HG02870 (cell line): ENCODE data around the gene COX19.

Source experiments
- ATAC-seq: cut with Tn5 transposase; IDR thresholded peaks from one replicate; pipeline ENCODE4 v1.9.1; 2021; ENCODE audit warnings: mild to moderate bottlenecking, moderate library complexity; ENCODE audit not compliant: unreplicated experiment

COX19 gene

GRCh38 chr7:974820-975681, at the start of gene COX19:
Gene COX19 (minus strand): TSS chr7:975549. CDS start chr7:975509, 40 bp downstream.
- peak; percentile 66 for ATAC-seq

GRCh38 chr7:1024331-1024841, 49.0 kb upstream of the COX19 start:
- peak; percentile 39 for ATAC-seq

- no peak for ATAC-seq
Observed at GRCh38 chr7:1022801-1023465, 47.6 kb upstream of the COX19 start.

GRCh38 chr7:1022356-1022755, 47.0 kb upstream of the COX19 start:
- ATAC-seq = no peak

GRCh38 chr7:1021931-1022330, 46.6 kb upstream of the COX19 start:
- no peak for ATAC-seq

GRCh38 chr7:1021366-1021765, 46.0 kb upstream of the COX19 start:
- no peak for ATAC-seq

GRCh38 chr7:1020849-1021251, 45.5 kb upstream of the COX19 start:
- ATAC-seq = no peak

GRCh38 chr7:1019789-1020610, 44.7 kb upstream of the COX19 start:
- no peak for ATAC-seq

- ATAC-seq = no peak
Observed at GRCh38 chr7:1019255-1019785, 44.0 kb upstream of the COX19 start.

- no peak for ATAC-seq
Observed at GRCh38 chr7:1018334-1018695, 43.0 kb upstream of the COX19 start.

- ATAC-seq = no peak
Observed at GRCh38 chr7:1017586-1018333, 42.4 kb upstream of the COX19 start.

- ATAC-seq = no peak
Observed at GRCh38 chr7:1016577-1017531, 41.5 kb upstream of the COX19 start.

- ATAC-seq = no peak
Observed at GRCh38 chr7:1015196-1016121, 40.1 kb upstream of the COX19 start.

GRCh38 chr7:1014681-1015080, 39.3 kb upstream of the COX19 start:
- ATAC-seq = no peak

- ATAC-seq = no peak
Observed at GRCh38 chr7:1013581-1013980, 38.2 kb upstream of the COX19 start.

GRCh38 chr7:1012716-1013095, 37.4 kb upstream of the COX19 start:
- ATAC-seq = no peak

- no peak for ATAC-seq
Observed at GRCh38 chr7:1012004-1012715, 36.8 kb upstream of the COX19 start.
